Measurements from ENCODE around the gene ZSWIM4. TPM values are rescaled to one million over a fixed set of nuclear protein-coding genes. Genes with fewer than 3 reads are reported as not detected.
"Not testable (repeated sequence)": the region's sequence is repeated elsewhere in the genome, so short reads cannot be mapped to it uniquely, and the experiment has no call there.

The ZSWIM4 gene
- total RNA-seq, 1 experiment from 2014 or later, result 12.2 TPM

- no peak for DNase-seq (ENCODE audit: low read depth)
Observed at GRCh38 chr19:13778398-13778797, 16.8 kb upstream of the ZSWIM4 start.

- DNase-seq (ENCODE audit: low read depth), result no peak
Observed at GRCh38 chr19:13778847-13779246, 16.4 kb upstream of the ZSWIM4 start.

DNA sequence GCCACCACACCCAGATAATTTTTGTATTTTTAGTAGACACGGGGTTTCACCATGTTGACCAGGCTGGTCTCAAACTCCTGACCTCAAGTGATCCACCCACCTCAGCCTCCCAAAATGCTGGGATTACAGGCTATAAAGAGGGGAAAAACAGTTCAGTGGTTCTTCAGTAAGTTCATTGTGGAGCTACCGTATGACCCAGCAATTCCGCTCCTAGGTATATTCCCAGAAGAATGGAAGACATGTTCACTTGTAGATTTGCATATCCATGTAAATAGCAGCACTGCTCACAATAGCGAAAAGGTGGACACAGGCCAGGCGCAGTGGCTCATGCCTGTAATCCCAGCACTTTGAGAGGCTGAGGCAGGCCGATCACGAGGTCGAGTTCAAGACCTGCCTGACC, 15.4 kb upstream of the ZSWIM4 start:
- DNase-seq (ENCODE audit: low read depth), result not testable (repeated sequence)

GRCh38 chr19:13781547-13781946, 13.7 kb upstream of the ZSWIM4 start:
- peak; percentile 94 for DNase-seq (ENCODE audit: low read depth)

GRCh38 chr19:13782537-13782936, 12.7 kb upstream of the ZSWIM4 start:
- no peak for DNase-seq (ENCODE audit: low read depth)

DNA sequence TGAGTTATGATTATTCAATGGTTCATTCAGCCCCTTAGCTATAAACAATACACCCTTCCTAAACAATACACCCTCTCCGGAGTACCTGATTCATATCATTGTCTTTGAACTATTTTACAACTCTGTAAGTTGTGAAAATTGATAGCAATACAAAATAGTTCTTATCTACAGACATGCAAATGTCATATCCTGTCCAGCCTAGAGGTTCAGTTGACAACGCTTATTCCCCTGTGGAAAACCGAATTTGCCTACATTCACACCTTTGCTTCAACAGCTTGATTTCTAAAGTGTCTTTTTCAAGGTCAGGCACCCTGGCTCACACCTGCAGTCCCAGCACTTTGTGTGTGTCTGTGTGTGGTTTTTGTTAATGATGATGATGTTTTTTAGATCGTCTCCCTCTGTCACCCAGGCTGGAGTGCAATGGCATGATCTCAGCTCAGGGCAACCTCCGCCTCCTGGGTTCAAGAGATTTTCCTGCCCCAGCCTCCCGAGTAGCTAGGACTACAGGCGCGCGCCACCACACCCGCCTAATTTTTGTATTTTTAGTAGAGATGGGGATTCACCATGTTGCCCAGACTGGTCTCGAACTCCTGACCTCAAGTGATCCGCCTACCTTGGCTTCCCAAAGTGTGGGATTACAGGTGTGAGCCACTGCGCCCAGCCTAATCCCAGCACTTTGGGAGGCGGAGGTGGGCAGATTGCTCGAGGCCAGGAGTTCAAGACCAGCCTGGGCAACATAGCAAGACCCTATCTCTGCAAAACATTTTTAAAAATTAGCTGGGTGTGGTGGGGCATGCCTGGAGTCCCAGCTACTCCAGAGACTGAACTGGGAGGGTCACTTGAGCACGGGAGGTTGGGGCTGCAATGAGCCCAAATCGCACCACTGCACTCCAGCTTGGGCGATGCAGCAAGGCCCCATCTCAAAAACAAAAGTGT, 11.4 kb upstream of the ZSWIM4 start:
- no peak for DNase-seq (ENCODE audit: low read depth)

DNA sequence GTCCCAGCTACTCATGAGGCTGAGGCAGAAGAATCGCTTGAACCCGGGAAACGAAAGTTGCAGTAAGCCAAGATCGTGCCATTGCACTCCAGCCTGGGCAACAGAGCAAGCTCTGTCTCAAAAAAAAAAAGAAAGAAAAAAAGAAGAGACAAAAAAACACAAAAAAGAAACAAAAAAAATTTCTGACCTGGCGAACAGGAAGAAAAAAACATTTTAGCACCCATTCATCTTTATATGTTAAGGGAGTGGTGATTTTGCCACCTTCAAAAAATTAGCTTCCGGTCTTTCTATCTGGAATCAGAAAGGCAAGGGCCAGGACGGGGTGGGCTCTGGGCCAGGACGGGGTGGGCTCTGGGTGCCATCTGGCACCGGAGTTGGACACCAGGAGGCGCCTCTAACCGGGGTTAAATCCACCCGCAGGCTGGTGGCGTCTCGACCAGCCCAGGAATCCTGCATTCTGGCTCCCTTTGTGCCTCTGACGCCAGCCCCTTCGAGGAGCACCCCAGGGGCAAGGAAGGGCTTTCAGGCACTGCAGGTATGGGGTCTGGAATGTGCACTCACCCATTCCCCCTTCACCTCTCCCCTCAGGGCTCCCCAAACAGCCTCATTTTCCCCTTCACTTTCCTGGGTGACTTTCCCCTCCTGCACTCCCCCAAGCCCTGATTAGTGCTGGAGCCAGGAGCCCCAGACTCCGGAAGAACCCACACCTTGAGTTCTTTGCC, 10.4 kb upstream of the ZSWIM4 start:
- peak; percentile 68 for DNase-seq (ENCODE audit: low read depth)

GRCh38 chr19:13788991-13789390, 6.3 kb upstream of the ZSWIM4 start:
- peak; percentile 49 for DNase-seq (ENCODE audit: low read depth)

DNA sequence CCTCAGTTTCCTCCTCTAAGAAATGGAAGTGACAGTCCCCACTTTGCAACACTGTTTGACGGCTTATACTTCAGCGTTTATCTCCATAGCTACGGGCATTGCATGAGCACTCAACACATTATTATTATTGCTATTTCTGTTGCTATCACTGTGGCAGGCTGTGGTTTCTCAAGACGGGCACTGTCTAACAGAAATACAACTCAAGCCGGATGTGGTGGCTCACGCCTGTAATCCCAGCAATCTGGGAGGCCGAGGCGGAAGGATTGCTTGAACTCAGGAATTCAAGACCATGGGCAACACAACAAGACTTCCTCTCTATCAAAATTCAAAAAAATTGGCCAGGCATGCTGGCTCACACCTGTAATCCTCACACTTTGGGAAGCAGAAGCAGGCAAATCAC, 4.9 kb upstream of the ZSWIM4 start:
- peak; percentile 69 for DNase-seq (ENCODE audit: low read depth)

GRCh38 chr19:13793317-13793716, 1.9 kb upstream of the ZSWIM4 start:
- DNase-seq (ENCODE audit: low read depth), result not testable (repeated sequence)

DNA sequence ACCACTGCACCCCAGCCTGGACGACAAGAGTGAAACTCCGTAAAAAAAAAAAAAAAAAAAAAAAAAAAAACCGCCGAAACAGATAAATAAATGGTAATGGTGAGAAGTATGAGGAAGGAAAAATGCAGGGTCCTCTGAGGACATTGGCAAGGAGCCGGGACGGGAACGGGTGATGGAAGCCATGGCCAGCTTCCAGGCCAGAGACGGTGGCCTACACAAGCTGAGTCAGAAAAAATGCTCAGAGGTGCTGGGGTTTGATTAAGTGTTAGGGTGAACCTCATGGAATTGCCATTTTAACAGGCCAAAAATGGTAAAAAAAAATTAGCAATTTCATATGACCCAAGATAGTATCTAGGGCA, 866 bp upstream of the ZSWIM4 start:
- DNase-seq (ENCODE audit: low read depth), result peak; percentile 98

DNA sequence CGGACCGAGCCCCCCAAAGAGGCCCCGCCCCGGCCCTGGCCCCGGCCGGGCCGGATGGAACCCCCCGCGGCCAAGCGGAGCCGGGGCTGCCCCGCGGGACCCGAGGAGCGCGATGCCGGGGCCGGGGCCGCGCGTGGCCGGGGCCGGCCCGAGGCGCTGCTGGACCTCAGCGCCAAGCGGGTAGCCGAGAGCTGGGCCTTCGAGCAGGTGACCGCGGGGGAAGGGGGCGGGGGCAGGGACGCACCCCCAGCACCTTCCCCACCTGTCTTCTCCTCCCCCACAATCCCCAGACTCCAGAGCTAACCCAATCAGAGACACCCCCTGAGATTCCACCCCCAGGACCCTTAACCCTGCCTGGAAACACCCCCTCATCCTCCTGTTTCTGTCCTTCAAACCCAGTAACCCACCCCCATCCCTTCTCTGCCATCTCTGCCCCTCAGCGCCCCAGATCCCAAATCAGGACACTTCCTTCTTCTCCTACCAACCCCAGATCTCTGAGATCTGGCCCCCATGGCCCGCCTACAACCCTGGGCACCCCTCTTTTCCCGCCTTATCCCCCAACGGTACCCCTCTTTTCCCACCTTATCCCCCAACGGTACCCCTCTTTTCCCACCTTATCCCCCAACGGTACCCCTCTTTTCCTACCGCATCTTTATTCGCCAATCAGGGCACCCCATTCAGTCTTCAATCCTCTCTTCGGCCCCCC, 505 bp downstream of the ZSWIM4 start:
- peak; percentile 76 for DNase-seq (ENCODE audit: low read depth)

DNA sequence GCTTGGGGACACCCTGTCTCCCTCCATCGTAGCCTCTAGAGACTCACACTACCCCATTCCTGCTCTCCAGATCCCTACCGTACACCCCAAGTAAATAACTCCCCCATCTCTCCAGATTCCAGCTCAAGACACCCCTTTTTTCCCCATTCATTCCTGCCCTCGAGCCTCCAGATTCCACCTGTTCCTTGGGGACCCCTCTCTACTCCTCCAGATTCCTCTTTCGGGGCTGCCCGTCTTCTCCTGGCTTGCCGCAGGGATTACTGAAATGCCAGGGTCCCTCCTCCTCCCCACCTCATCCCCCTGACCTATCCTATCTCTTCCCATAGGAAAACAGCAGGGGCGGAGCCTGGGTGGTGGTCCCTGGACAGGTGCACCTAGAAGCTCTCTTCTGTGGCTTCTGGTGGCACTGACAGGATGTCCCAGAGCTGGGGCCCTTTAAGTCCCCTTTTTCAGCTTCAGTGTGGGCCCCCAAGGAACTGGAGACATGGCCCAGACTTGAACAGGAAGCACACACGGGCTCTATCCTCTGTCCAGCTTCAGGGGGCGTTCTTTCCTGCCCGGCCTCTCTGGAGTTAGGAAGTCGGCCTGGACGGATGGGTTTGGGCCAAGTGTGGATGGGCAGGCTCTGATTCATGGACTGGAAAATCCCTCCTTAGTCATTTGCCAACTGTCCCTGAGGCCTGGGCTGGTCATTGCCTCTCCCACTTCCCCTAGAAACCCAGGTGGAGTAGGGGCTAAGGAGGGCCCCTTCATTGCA, 1.2 kb downstream of the ZSWIM4 start:
- peak; percentile 98 for DNase-seq (ENCODE audit: low read depth)

- no peak for DNase-seq (ENCODE audit: low read depth)
Observed at GRCh38 chr19:13797058-13797440, 1.8 kb downstream of the ZSWIM4 start.

DNA sequence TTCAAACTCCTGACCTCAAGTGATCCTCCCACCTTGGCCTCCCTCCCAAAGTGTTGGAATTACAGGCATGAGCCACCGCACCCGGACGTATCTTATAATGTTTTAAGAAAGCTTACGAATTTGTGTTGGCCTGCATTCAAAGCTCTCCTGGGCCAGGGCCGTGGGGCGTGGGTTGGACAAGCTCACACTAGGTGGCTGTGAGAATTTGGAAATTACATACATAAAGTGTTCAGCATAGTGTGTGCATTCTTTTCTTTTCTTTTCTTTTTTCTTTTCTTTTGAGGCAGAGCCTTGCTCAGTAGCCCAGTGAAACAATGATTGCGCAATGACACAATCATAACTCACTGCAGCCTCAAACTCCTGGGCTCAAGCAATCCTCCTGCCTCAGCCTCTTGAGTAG, 2.6 kb downstream of the ZSWIM4 start:
- peak; percentile 93 for DNase-seq (ENCODE audit: low read depth)

GRCh38 chr19:13799669-13800068, 4.4 kb downstream of the ZSWIM4 start:
- no peak for DNase-seq (ENCODE audit: low read depth)

DNA sequence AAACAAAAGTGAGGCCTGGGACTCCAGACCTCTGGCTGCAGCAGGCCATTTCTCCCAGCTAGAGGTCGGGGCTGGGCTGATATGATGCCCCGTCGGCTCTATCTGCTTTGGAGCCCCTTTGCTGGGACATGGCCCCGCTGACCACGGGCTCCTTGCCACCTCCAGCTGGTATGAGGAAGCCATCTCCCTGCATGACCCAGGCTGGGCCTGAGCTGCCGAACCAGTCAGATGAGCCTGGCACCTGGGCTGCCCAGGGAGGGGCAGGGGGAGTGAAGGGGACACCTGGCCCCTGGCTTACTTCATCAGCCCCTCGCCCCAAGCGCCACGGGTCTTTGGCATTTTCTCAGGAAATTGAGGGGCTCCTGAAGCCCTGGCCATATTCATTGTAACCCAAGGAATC, 7.8 kb downstream of the ZSWIM4 start:
- no peak for DNase-seq (ENCODE audit: low read depth)

DNA sequence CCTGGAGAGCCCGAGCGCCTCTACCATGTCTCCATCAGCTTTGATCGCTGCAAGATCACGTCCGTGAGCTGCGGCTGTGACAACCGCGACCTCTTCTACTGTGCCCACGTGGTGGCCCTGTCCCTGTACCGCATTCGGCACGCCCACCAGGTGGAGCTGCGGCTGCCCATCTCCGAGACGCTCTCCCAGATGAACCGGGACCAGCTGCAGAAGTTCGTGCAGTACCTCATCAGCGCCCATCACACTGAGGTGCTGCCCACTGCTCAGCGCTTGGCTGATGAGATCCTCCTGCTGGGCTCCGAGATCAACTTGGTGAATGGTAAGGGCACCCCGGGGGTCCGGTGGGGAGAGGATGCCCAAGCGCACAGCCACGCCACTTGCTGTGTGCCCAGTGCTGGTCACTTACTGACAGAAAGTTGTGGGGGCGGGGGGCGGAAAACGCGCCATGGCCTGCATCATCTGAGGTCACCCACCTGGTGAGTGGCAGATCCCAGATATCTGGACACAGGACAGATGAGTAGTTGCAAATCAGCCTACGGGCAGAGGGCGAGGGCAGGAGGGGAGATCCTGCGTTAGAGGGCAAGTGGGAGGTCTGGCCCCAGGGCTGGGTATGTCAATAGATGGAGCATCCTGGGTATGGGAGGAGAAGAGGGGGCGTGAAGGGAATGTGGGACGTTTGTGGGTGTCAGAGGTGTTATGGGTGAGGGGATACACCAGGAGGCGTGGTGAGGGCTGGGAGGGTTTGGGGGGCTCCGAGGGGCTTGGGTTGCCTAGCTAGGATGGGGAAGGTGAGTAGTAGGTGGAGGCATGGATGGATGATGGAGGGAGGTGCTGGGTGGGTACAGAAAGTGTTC, 9.8 kb downstream of the ZSWIM4 start:
- DNase-seq (ENCODE audit: low read depth), result no peak

- no peak for DNase-seq (ENCODE audit: low read depth)
Observed at GRCh38 chr19:13806728-13807127, 11.5 kb downstream of the ZSWIM4 start.

- DNase-seq (ENCODE audit: low read depth), result no peak
Observed at GRCh38 chr19:13807421-13808021, 12.3 kb downstream of the ZSWIM4 start.

Data from M059J (cell line).